HEK293T (cell line): Measurements from ENCODE around the gene KCNMA1.

Experiments
- CTCF ChIA-PET: fragments of 350-600 bp; formaldehyde crosslinking; extraction: SDS; loops from one replicate; lab custom pipeline; 2021; ENCODE audit warnings: antibody characterized with exemption, inconsistent platforms; lab: Yijun Ruan, JAX
- POLR2A ChIA-PET: fragments of 350-600 bp; formaldehyde crosslinking; extraction: SDS; loops from one replicate; lab custom pipeline; 2020; ENCODE audit warnings: antibody characterized with exemption, inconsistent platforms; lab: Yijun Ruan, JAX
- DNase-seq: peaks from one replicate; pipeline ENCODE4 v3.0.0; 2012; ENCODE audit warnings: mixed read lengths; ENCODE audit errors: extremely low spot score
- ARNT ChIP-seq: fragments of 450-650 bp; IDR thresholded peaks from 2 replicates; pipeline ENCODE4 v1.6.1; 2017; ENCODE audit warnings: mild to moderate bottlenecking
- BHLHE40 ChIP-seq: fragments of 450-650 bp; IDR thresholded peaks from 2 replicates; pipeline ENCODE4 v1.6.1; 2016; ENCODE audit warnings: mild to moderate bottlenecking, moderate library complexity, borderline replicate concordance
- CTBP1 ChIP-seq: fragments of 450-650 bp; IDR thresholded peaks from 2 replicates; pipeline ENCODE4 v1.6.1; 2016; ENCODE audit warnings: borderline replicate concordance
- ELF4 ChIP-seq: fragments of 450-650 bp; IDR thresholded peaks from 2 replicates; pipeline ENCODE4 v1.6.1; 2017; ENCODE audit warnings: antibody characterized with exemption
- FOXA1 ChIP-seq: fragments of 450-650 bp; IDR thresholded peaks from 2 replicates; pipeline ENCODE4 v1.6.1; 2016; ENCODE audit warnings: mild to moderate bottlenecking
- FOXK2 ChIP-seq: fragments of 450-650 bp; IDR thresholded peaks from 2 replicates; pipeline ENCODE4 v1.6.1; 2016; ENCODE audit warnings: mild to moderate bottlenecking
- FOXM1 ChIP-seq: fragments of 450-650 bp; IDR thresholded peaks from 2 replicates; pipeline ENCODE4 v1.6.1; 2017; ENCODE audit warnings: mild to moderate bottlenecking, borderline replicate concordance
- HDGF ChIP-seq: fragments of 450-650 bp; IDR thresholded peaks from 2 replicates; pipeline ENCODE4 v1.6.1; 2017; ENCODE audit warnings: antibody characterized with exemption, borderline replicate concordance
- L3MBTL2 ChIP-seq: fragments of 450-650 bp; conservative IDR thresholded peaks from 2 replicates; pipeline ENCODE4 v1.6.1; 2016; ENCODE audit warnings: mild to moderate bottlenecking
- LEF1 ChIP-seq: fragments of 450-650 bp; IDR thresholded peaks from 2 replicates; pipeline ENCODE4 v1.6.1; 2017; ENCODE audit warnings: mild to moderate bottlenecking, borderline replicate concordance
- NFRKB ChIP-seq: fragments of 450-650 bp; IDR thresholded peaks from 2 replicates; pipeline ENCODE4 v1.6.1; 2016; ENCODE audit warnings: mild to moderate bottlenecking, moderate library complexity
- PKNOX1 ChIP-seq: fragments of 450-650 bp; IDR thresholded peaks from 2 replicates; pipeline ENCODE4 v1.6.1; 2016
- SP1 ChIP-seq: fragments of 450-650 bp; IDR thresholded peaks from 2 replicates; pipeline ENCODE4 v1.6.1; 2017
- SUZ12 ChIP-seq: fragments of 450-650 bp; IDR thresholded peaks from 2 replicates; pipeline ENCODE4 v1.6.1; 2016; ENCODE audit warnings: mild to moderate bottlenecking
- TARDBP ChIP-seq: fragments of 450-650 bp; IDR thresholded peaks from 2 replicates; pipeline ENCODE4 v1.6.1; 2016
- ZNF384 ChIP-seq: fragments of 450-650 bp; IDR thresholded peaks from 2 replicates; pipeline ENCODE4 v1.6.1; 2016

KCNMA1 gene

DNA sequence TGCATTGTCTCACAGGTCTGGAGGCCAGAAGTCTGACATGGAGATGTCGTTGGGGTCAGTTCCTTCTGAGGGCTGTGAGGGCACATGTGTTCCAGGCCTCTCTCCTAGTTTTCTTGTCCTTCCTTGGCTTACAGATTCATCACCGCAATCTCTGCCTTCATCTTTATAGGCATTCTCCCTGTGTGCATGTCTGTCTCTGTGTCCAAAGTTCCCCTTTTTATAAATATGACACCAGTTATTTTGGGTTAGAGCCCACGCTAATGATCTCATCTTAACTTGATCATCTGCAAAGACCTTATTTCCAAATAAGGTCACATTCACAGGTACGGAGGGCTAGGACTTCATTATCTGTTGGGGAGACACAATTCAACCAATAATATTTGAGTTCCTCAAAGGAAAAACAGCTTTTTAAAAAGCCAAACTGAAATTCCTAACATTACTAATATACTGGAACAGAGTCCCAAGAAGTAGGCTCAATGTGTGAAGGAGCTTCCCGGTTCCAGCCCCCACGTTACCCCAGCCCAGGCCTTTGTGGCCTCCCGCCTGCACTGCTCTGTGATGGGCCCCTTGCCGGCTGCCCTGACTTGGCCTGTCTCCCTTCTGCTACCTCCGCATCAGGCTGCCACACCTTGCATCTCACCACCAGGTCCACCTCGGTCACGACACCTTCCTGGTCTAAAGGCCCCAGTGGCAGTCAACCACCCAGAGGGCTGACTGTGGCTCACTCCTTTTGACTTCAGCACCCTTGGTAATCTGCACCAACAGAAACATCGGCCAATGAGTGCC, 142.7 kb downstream of the KCNMA1 start:
- CTCF ChIA-PET = interaction anchor here (1.1 to 1.2 kb wide), 2 partner anchors 73 to 146 kb away, joined by 3 to 4 read pairs; no protein-coding TSS in a partner anchor

GRCh38 chr10:77494327-77494726, 143.3 kb downstream of the KCNMA1 start:
- TF ChIP-seq FOXA1 (no peak), BHLHE40 (no peak), ZNF384 (no peak), L3MBTL2 (no peak), ELF4 (no peak), FOXK2 (no peak), TARDBP (no peak), LEF1 (no peak), NFRKB (no peak), ARNT (no peak), FOXM1 (no peak), PKNOX1 (no peak), SP1 (no peak), CTBP1 (no peak), HDGF (no peak), SUZ12 (no peak)
- ChIA-PET POLR2A (no interaction called here), CTCF (interaction anchor here (1.1 to 1.2 kb wide), 2 partner anchors 74 to 147 kb away, joined by 3 to 4 read pairs; no protein-coding TSS in a partner anchor)
- DNase-seq = peak; percentile 37

More for the DNA sequence above, 142.7 kb downstream of the KCNMA1 start:
- DNase-seq = no peak
- POLR2A ChIA-PET = no interaction called here
- TF ChIP-seq PKNOX1 (no peak), FOXK2 (no peak), HDGF (no peak), ZNF384 (no peak), SUZ12 (no peak), ARNT (no peak), FOXA1 (no peak), BHLHE40 (no peak), SP1 (no peak), FOXM1 (no peak), CTBP1 (no peak), L3MBTL2 (no peak), TARDBP (no peak), ELF4 (no peak), LEF1 (no peak), NFRKB (no peak)

GRCh38 chr10:77493851-77494261, 143.8 kb downstream of the KCNMA1 start:
- CTCF ChIA-PET = interaction anchor here (1.2 kb wide), 1 partner anchor 74 kb away, joined by 4 read pairs; no protein-coding TSS in a partner anchor
- TF ChIP-seq FOXM1 (no peak), SUZ12 (no peak), ARNT (no peak)
- DNase-seq = no peak
- POLR2A ChIA-PET = no interaction called here

- no peak for DNase-seq
- CTCF ChIA-PET = no interaction called here
- TF ChIP-seq ZNF384 (no peak), TARDBP (no peak), SUZ12 (no peak), FOXM1 (no peak), ARNT (no peak), LEF1 (no peak), ELF4 (no peak), SP1 (no peak), FOXA1 (no peak), FOXK2 (no peak), BHLHE40 (no peak), PKNOX1 (no peak), NFRKB (no peak), L3MBTL2 (no peak)
- POLR2A ChIA-PET = no interaction called here
Observed at GRCh38 chr10:77493239-77493806, 144.3 kb downstream of the KCNMA1 start.

- ChIA-PET CTCF (no interaction called here), POLR2A (no interaction called here)
- DNase-seq = no peak
- TF ChIP-seq L3MBTL2 (no peak), CTBP1 (no peak), ELF4 (no peak), TARDBP (no peak), NFRKB (no peak), PKNOX1 (no peak), LEF1 (no peak), ARNT (no peak), SUZ12 (no peak), FOXA1 (no peak), ZNF384 (no peak), SP1 (no peak), FOXM1 (no peak), FOXK2 (no peak), HDGF (no peak), BHLHE40 (no peak)
Observed at GRCh38 chr10:77492368-77492994, 145.1 kb downstream of the KCNMA1 start.
